HCT116 (cell line): ENCODE results near the gene SNTG2. TPM values are rescaled to one million over a fixed set of nuclear protein-coding genes. Genes with fewer than 3 reads are reported as not detected.
A peak's percentile ranks its signal among the peaks of the same experiment; 100 is the strongest.

Source experiments
- ATAC-seq: fragments of 200-7000 bp; cut with Tn5 transposase; 2 replicates; pipeline ENCODE4 v1.9.1; 2020; ENCODE audit warnings: mild to moderate bottlenecking, moderate library complexity
- BruUV-seq: library from RNA; stranded (reverse); fragments of 400-500 nt; replicated peaks from 2 replicates; lab custom pipeline; 2021; lab: Mats Ljungman, UMichigan
- CTCF ChIA-PET: fragments of 300-600 bp; sonication (Branson Sonifier 250); formaldehyde crosslinking; loops from one replicate; lab custom pipeline; 2021; ENCODE audit warnings: antibody characterized with exemption; lab: Charles Lee
- POLR2A ChIA-PET: fragments of 300-600, 350-600 bp; sonication (Branson Sonifier 250); formaldehyde crosslinking; loops from one replicate; lab custom pipeline; 2021; ENCODE audit warnings: antibody characterized with exemption; lab: Charles Lee
- RAD21 ChIA-PET, 2 experiments: fragments of 300-600 bp; sonication (Branson Sonifier 250); formaldehyde crosslinking; loops; one replicate each; lab custom pipeline; 2023; ENCODE audit warnings: low total read pairs in 2 of 2; ENCODE audit not compliant: uncharacterized antibody in 2 of 2, unreplicated experiment in 2 of 2, low non-redundant PET in 1 of 2; lab: Charles Lee
- DNase-seq: peaks from one replicate; pipeline ENCODE4 v3.0.0-alpha.2; 2010; ENCODE audit warnings: low read depth, low spot score
- H2AFZ ChIP-seq: fragments of 200-600 bp; shearing (Covaris generic), sonication (generic); 2 replicates; pipeline ENCODE4 v1.6.1; 2017; ENCODE audit warnings: low read depth, mixed run types, mixed read lengths, antibody characterized with exemption, low read length; ENCODE audit not compliant: poor library complexity, severe bottlenecking
- H3K27ac ChIP-seq: 2 replicates; pipeline ENCODE4 v1.5.1; 2012; ENCODE audit warnings: low read depth, low read length
- H3K27me3 ChIP-seq: fragments of 200-600 bp; sonication (generic); 2 replicates; pipeline ENCODE4 v1.6.1; 2016; ENCODE audit warnings: mixed run types, low read length, mixed read lengths; ENCODE audit not compliant: insufficient read depth
- H3K36me3 ChIP-seq, 2 experiments: fragments of 200-500 bp in 1 of 2; fragments of 200-600 bp in 1 of 2; sonication (Bioruptor generic) in 1 of 2; sonication (generic) in 1 of 2; 2 replicates each; pipeline versions ENCODE4 v1.5.1 to v1.6.1; 2014 to 2016; ENCODE audit warnings: low read length in 2 of 2, inconsistent platforms in 1 of 2, mixed read lengths in 1 of 2, mixed run types in 1 of 2; ENCODE audit not compliant: insufficient read depth in 2 of 2, control insufficient read depth in 1 of 2
- H3K4me1 ChIP-seq, 2 experiments: fragments of 200-600 bp in 1 of 2; sonication (generic) in 1 of 2; 2 replicates each; pipeline versions ENCODE4 v1.5.1 to v1.6.1; 2012 to 2017; ENCODE audit warnings: low read length in 2 of 2, inconsistent platforms in 1 of 2, mild to moderate bottlenecking in 1 of 2, mixed read lengths in 1 of 2, mixed run types in 1 of 2, moderate library complexity in 1 of 2; ENCODE audit not compliant: insufficient read depth in 2 of 2, control insufficient read depth in 1 of 2
- H3K4me2 ChIP-seq: fragments of 200-600 bp; sonication (generic); 2 replicates; pipeline ENCODE4 v1.6.1; 2017; ENCODE audit warnings: mixed run types, low read length, mixed read lengths
- H3K4me3 ChIP-seq, 2 experiments: fragments of 200-600 bp in 1 of 2; sonication (generic) in 1 of 2; replicated peaks in 1 of 2; 2 replicates each; pipeline ENCODE4 v1.5.1; 2011 to 2016; ENCODE audit warnings: low read length in 2 of 2, control low read depth in 1 of 2, low read depth in 1 of 2, mild to moderate bottlenecking in 1 of 2, mixed read lengths in 1 of 2, mixed run types in 1 of 2
- H3K79me2 ChIP-seq: fragments of 200-600 bp; sonication (generic); 2 replicates; pipeline ENCODE4 v1.6.1; 2017; ENCODE audit warnings: mild to moderate bottlenecking, mixed run types, low read length, moderate library complexity, mixed read lengths; ENCODE audit not compliant: insufficient read depth
- H3K9ac ChIP-seq: fragments of 200-600 bp; sonication (generic); 2 replicates; pipeline ENCODE4 v1.6.1; 2016; ENCODE audit warnings: low read length, mixed read lengths
- H3K9me2 ChIP-seq: fragments of 200-600 bp; sonication (generic), shearing (Covaris generic); 2 replicates; pipeline ENCODE4 v1.6.1; 2017; ENCODE audit warnings: mixed run types, mild to moderate bottlenecking, moderate library complexity; ENCODE audit not compliant: insufficient read depth
- H3K9me3 ChIP-seq, 2 experiments: fragments of 200-500 bp in 1 of 2; fragments of 200-600 bp in 1 of 2; sonication (Bioruptor generic) in 1 of 2; sonication (generic) in 1 of 2; 2 replicates each; pipeline ENCODE4 v1.6.1; 2014 to 2017; ENCODE audit warnings: low read length in 2 of 2, mixed read lengths in 2 of 2, inconsistent platforms in 1 of 2, low read depth in 1 of 2, mild to moderate bottlenecking in 1 of 2, mixed run types in 1 of 2, moderate library complexity in 1 of 2; ENCODE audit not compliant: control insufficient read depth in 1 of 2, insufficient read depth in 1 of 2
- H4K20me1 ChIP-seq: fragments of 200-600 bp; sonication (generic), shearing (Covaris generic); 2 replicates; pipeline ENCODE4 v1.6.1; 2017; ENCODE audit warnings: mixed run types, mild to moderate bottlenecking, moderate library complexity; ENCODE audit not compliant: insufficient read depth
- ATF3 ChIP-seq: IDR thresholded peaks from 2 replicates; pipeline ENCODE4 v1.6.1; 2012
- CBX3 ChIP-seq: IDR thresholded peaks from 2 replicates; pipeline ENCODE4 v1.6.1; 2012; ENCODE audit warnings: low read depth
- CEBPB ChIP-seq: IDR thresholded peaks from 2 replicates; pipeline ENCODE4 v1.6.1; 2012; ENCODE audit warnings: low read depth
- CTCF ChIP-seq, 3 experiments: fragments of 200-600 bp in 1 of 3; sonication (generic) in 1 of 3; IDR thresholded peaks in 2 of 3; conservative IDR thresholded peaks in 1 of 3; 2 replicates each; pipeline ENCODE4 v1.5.1; 2012 to 2017; ENCODE audit warnings: low read depth in 2 of 3, low read length in 2 of 3, antibody characterized with exemption in 1 of 3, borderline replicate concordance in 1 of 3, control low read depth in 1 of 3, mild to moderate bottlenecking in 1 of 3, mixed read lengths in 1 of 3, mixed run types in 1 of 3, moderate library complexity in 1 of 3; ENCODE audit not compliant: insufficient read depth in 1 of 3
- ELF1 ChIP-seq: IDR thresholded peaks from 2 replicates; pipeline ENCODE4 v1.6.1; 2012; ENCODE audit warnings: low read depth, borderline replicate concordance
- EZH2 ChIP-seq: fragments of 200-600 bp; sonication (generic); IDR thresholded peaks from 2 replicates; pipeline ENCODE4 v1.6.1; 2017; ENCODE audit warnings: antibody characterized with exemption, mixed run types
- JUND ChIP-seq: IDR thresholded peaks from 2 replicates; pipeline ENCODE4 v1.6.1; 2012
- MAX ChIP-seq: IDR thresholded peaks from 2 replicates; pipeline ENCODE4 v1.6.1; 2012
- POLR2AphosphoS5 ChIP-seq: IDR thresholded peaks from 2 replicates; pipeline ENCODE4 v1.6.1; 2011; ENCODE audit warnings: mild to moderate bottlenecking, low read depth, low read length, moderate library complexity
- RAD21 ChIP-seq: IDR thresholded peaks from 2 replicates; pipeline ENCODE4 v1.6.1; 2012; ENCODE audit warnings: low read depth, mild to moderate bottlenecking
- SIN3A ChIP-seq: IDR thresholded peaks from 2 replicates; pipeline ENCODE4 v1.6.1; 2012; ENCODE audit warnings: low read depth
- YY1 ChIP-seq: IDR thresholded peaks from 2 replicates; pipeline ENCODE4 v1.6.1; 2011; ENCODE audit warnings: low read length, low read depth, moderate library complexity, mild to moderate bottlenecking; ENCODE audit not compliant: insufficient replicate concordance; ENCODE audit errors: extremely low read depth
- ZNF274 ChIP-seq: fragments of 200-500 bp; sonication (Bioruptor generic); IDR thresholded peaks from 2 replicates; pipeline ENCODE4 v1.6.1; 2014; ENCODE audit warnings: mild to moderate bottlenecking, low read depth, low read length, inconsistent platforms
- intact Hi-C: fragments of 100-400 bp; cut with micrococcal nuclease; formaldehyde crosslinking; loops from 2 replicates; pipeline ENCODE4 v1.10.0; 2022
- total RNA-seq: library from RNA; stranded (reverse); gene quantifications from one replicate; pipeline ENCODE4 v1.2.1, GENCODE V29; 2021; ENCODE audit not compliant: unreplicated experiment

SNTG2 gene
- total RNA-seq, 1 experiment from 2014 or later = not detected

GRCh38 chr2:1140389-1141003 lies 189.8 kb downstream of the SNTG2 start:
- peak overlapping the region; percentile 11; the same call in 1 of the 2 replicates for H3K4me2 ChIP-seq
- no peaks in the 10 kb centered on the region for H4K20me1 ChIP-seq
- BruUV-seq = no TSS peak
- no peaks in the 10 kb centered on the region for H3K79me2 ChIP-seq
- RAD21 ChIA-PET = interaction anchor here in 1 of 2 experiments (0.8 kb wide), 1 partner anchor 186 kb away, joined by 3 read pairs; no protein-coding TSS in a partner anchor
- H3K9me3 ChIP-seq = no peaks in the 10 kb centered on the region
- no peaks in the 10 kb centered on the region for H3K4me1 ChIP-seq
- POLR2A ChIA-PET = no interaction called here
- CTCF ChIA-PET = interaction anchor here (1.0 to 1.6 kb wide), 3 partner anchors 9 to 15 kb away, joined by 3 to 8 read pairs (median 4); no protein-coding TSS in a partner anchor
- no peak overlapping the region for H3K4me3 ChIP-seq
- no peaks in the 10 kb centered on the region for H3K36me3 ChIP-seq
- intact Hi-C loops = loop anchor here (5.0 to 10.0 kb wide), 3 partner anchors 288 to 426 kb away; no protein-coding TSS in a partner anchor
- DNase-seq (no peak), ATAC-seq (peak; percentile 99)
- TF ChIP-seq RAD21 = peak; percentile 38; the same call in 1 of the 2 replicates
- TF ChIP-seq MAX = no peak
- TF ChIP-seq CTCF (IDR thresholded peaks at IDR 0.05 in 2 of 3, conservative IDR thresholded peaks at IDR 0.05 in 1 of 3; ENCODE audit: borderline replicate concordance in 1 of 3, insufficient read depth in 1 of 3, low read depth in 2 of 3, low read length in 2 of 3) = peak; percentile 44 to 100 (median 93); a peak in 5 of 6 replicates
- no peak overlapping the region for H2AFZ ChIP-seq
- H3K9me2 ChIP-seq = no peaks in the 10 kb centered on the region
- no peak overlapping the region for H3K9ac ChIP-seq
- no peak overlapping the region for H3K27ac ChIP-seq
- peaks cover 3% of the 10 kb centered on the region; the same call in 1 of the 2 replicates for H3K27me3 ChIP-seq

GRCh38 chr2:1141079-1141478 lies 190.4 kb downstream of the SNTG2 start:
- ChIA-PET RAD21 (interaction anchor here in 1 of 2 experiments (0.8 kb wide), 1 partner anchor 187 kb away, joined by 3 read pairs; no protein-coding TSS in a partner anchor), CTCF (interaction anchor here (1.0 to 1.6 kb wide), 2 partner anchors 9 to 10 kb away, joined by 4 to 8 read pairs; no protein-coding TSS in a partner anchor), POLR2A (no interaction called here)
- intact Hi-C loops = loop anchor here (5.0 to 10.0 kb wide), 3 partner anchors 289 to 426 kb away; no protein-coding TSS in a partner anchor
- DNase-seq = no peak
- Histone ChIP-seq H3K4me1 (no peaks in the 10 kb centered on the region), H4K20me1 (no peaks in the 10 kb centered on the region), H3K27ac (no peak overlapping the region), H3K36me3 (no peaks in the 10 kb centered on the region), H3K4me2 (no peak overlapping the region), H3K9me2 (no peaks in the 10 kb centered on the region), H3K27me3 (peaks cover 3% of the 10 kb centered on the region; the same call in 1 of the 2 replicates), H3K79me2 (no peaks in the 10 kb centered on the region), H3K9me3 (no peaks in the 10 kb centered on the region), H2AFZ (no peak overlapping the region), H3K4me3 (no peak overlapping the region), H3K9ac (no peak overlapping the region)
- ATAC-seq = no peak
- BruUV-seq = no TSS peak
- no peak for TF ChIP-seq JUND
- no peak for TF ChIP-seq CEBPB
- TF ChIP-seq RAD21 = no peak
- no peak for TF ChIP-seq ELF1
- no peak for TF ChIP-seq YY1
- no peak for TF ChIP-seq ZNF274
- TF ChIP-seq SIN3A = no peak
- no peak for TF ChIP-seq ATF3
- TF ChIP-seq CTCF (IDR thresholded peaks at IDR 0.05 in 2 of 3, conservative IDR thresholded peaks at IDR 0.05 in 1 of 3; ENCODE audit: borderline replicate concordance in 1 of 3, insufficient read depth in 1 of 3, low read depth in 2 of 3, low read length in 2 of 3) = no peak
- no peak for TF ChIP-seq MAX
- no peak for TF ChIP-seq POLR2AphosphoS5
- no peak for TF ChIP-seq EZH2
- TF ChIP-seq CBX3 = no peak
